Neural progenitor cell (in vitro differentiated cells): ENCODE data around the gene CYFIP2. TPM values are rescaled to one million over a fixed set of nuclear protein-coding genes. Genes with fewer than 3 reads are reported as not detected.
A peak's percentile ranks its signal among the peaks of the same experiment; 100 is the strongest.

Experiments used
- DNase-seq: peaks from one replicate; pipeline ENCODE4 v3.0.0-alpha.2; 2016; ENCODE audit warnings: low spot score
- H2AFZ ChIP-seq: fragments of 200-600 bp; sonication (generic); replicated peaks from 2 replicates; pipeline ENCODE4 v1.6.1; 2016; ENCODE audit warnings: antibody characterized with exemption
- H3F3A ChIP-seq: fragments of 200-600 bp; sonication (generic); 2 replicates; pipeline ENCODE4 v1.6.1; 2016; ENCODE audit warnings: antibody characterized with exemption, low read depth
- H3K27ac ChIP-seq: fragments of 200-600 bp; sonication (generic); 2 replicates; pipeline ENCODE4 v1.5.1; 2016; ENCODE audit warnings: mild to moderate bottlenecking
- H3K27me3 ChIP-seq: fragments of 200-600 bp; sonication (generic); 2 replicates; pipeline ENCODE4 v1.6.1; 2016; ENCODE audit warnings: mild to moderate bottlenecking, moderate library complexity
- H3K36me3 ChIP-seq: fragments of 200-600 bp; sonication (generic); 2 replicates; pipeline ENCODE4 v1.5.1; 2016
- H3K4me1 ChIP-seq: fragments of 200-600 bp; sonication (generic); 2 replicates; pipeline ENCODE4 v1.6.1; 2016; ENCODE audit warnings: mixed run types
- H3K4me2 ChIP-seq: fragments of 200-600 bp; sonication (generic); 2 replicates; pipeline ENCODE4 v1.6.1; 2016
- H3K4me3 ChIP-seq: fragments of 200-600 bp; sonication (generic); 2 replicates; pipeline ENCODE4 v1.5.1; 2016
- H3K79me2 ChIP-seq: fragments of 200-600 bp; sonication (generic); 2 replicates; pipeline ENCODE4 v1.6.1; 2016; ENCODE audit warnings: low read depth
- H3K9ac ChIP-seq: fragments of 200-600 bp; sonication (generic); 2 replicates; pipeline ENCODE4 v1.6.1; 2016
- H3K9me3 ChIP-seq: fragments of 200-600 bp; sonication (generic); 2 replicates; pipeline ENCODE4 v1.5.1; 2016; ENCODE audit warnings: low read depth
- H4K20me1 ChIP-seq: fragments of 200-600 bp; sonication (generic); 2 replicates; pipeline ENCODE4 v1.6.1; 2016; ENCODE audit warnings: low read depth
- H3K27ac Mint-ChIP-seq: 3 replicates; pipeline ENCODE4 v1.8.0; 2021; ENCODE audit warnings: mixed read lengths
- H3K27me3 Mint-ChIP-seq: 2 replicates; pipeline ENCODE4 v1.8.0; 2022; ENCODE audit warnings: low read depth, mild to moderate bottlenecking, inconsistent platforms, moderate library complexity, mixed read lengths; ENCODE audit not compliant: insufficient read depth
- H3K36me3 Mint-ChIP-seq: 3 replicates; pipeline ENCODE4 v1.8.0; 2021; ENCODE audit warnings: mixed read lengths
- H3K4me1 Mint-ChIP-seq: 3 replicates; pipeline ENCODE4 v1.8.0; 2021; ENCODE audit warnings: mixed read lengths
- H3K4me3 Mint-ChIP-seq: 3 replicates; pipeline ENCODE4 v1.8.0; 2021; ENCODE audit warnings: mild to moderate bottlenecking, moderate library complexity, mixed read lengths
- H3K9me3 Mint-ChIP-seq: 3 replicates; pipeline ENCODE4 v1.8.0; 2020; ENCODE audit warnings: mixed read lengths
- EZH2 ChIP-seq: fragments of 200-600 bp; sonication (generic); IDR thresholded peaks from 2 replicates; pipeline ENCODE4 v1.6.1; 2017; ENCODE audit warnings: antibody characterized with exemption, mild to moderate bottlenecking, moderate library complexity
- EZH2phosphoT487 ChIP-seq: fragments of 200-600 bp; sonication (generic); IDR thresholded peaks from 2 replicates; pipeline ENCODE4 v1.6.1; 2017; ENCODE audit warnings: antibody characterized with exemption
- total RNA-seq: library from RNA; depleted of rRNA; stranded (reverse); fragments of >200 nt; gene quantifications from 2 replicates; pipeline ENCODE4 v1.2.3, GENCODE V29; 2015; ENCODE audit warnings: low replicate concordance
- TF ChIP-seq, protein P1 (sequence below): fragments of 200-600 bp; sonication (generic); IDR thresholded peaks from 2 replicates; pipeline ENCODE4 v1.5.1; 2017; ENCODE audit warnings: antibody characterized with exemption, mild to moderate bottlenecking

The CYFIP2 gene
- total RNA-seq: 70.2 and 125 TPM in 2 replicates

DNA sequence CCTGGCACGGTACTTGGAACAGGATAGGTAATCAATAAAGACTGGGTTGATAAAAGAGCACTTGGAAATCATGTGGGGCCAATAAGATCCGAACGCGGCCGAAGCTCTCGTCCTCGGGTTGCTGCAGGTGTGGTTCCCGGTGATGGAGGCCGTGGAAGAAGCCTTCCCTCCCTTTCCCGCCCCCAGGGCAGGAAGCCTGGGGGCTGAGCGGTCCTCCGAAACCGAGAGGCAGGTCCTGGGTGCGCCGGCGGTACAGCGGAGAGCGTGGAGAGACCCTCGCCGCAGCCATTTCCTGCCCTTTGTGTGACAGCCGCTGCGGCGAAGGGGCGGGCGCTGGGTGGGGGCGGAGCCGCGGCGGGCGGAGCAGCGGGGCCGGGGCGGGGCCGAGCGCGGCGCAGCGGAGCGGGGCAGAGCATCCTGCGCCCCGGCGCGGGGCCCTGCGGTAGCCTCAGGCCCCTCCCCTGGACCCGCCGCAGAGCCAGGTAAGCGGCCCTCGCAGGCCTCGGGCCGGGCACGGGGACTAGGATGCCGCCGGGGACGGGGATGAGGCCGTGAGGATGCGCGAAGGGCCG is at the start of gene CYFIP2:
TSS of gene CYFIP2 (plus strand) at position 410 of the 572 bp plus-strand sequence. CDS start 19,239 bp downstream, outside the sequence.
- H3K4me3 Mint-ChIP-seq: peak within 1 kb of the TSS; percentile 95
- peak within 1 kb of the TSS; percentile 42 for H3K9ac ChIP-seq

GRCh38 chr5:157216391-157217142 is 49.4 kb upstream of the CYFIP2 start:
- Histone ChIP-seq H3K9ac (no peak overlapping the region), H3K27me3 (no peaks in the 10 kb centered on the region), H3K4me2 (no peak overlapping the region), H3K36me3 (no peaks in the 10 kb centered on the region), H2AFZ (no peak overlapping the region), H3K9me3 (no peaks in the 10 kb centered on the region), H3F3A (no peaks in the 10 kb centered on the region), H3K4me1 (no peaks in the 10 kb centered on the region), H3K79me2 (no peaks in the 10 kb centered on the region), H4K20me1 (no peaks in the 10 kb centered on the region), H3K4me3 (no peak overlapping the region), H3K27ac (no peak overlapping the region)
- Mint-ChIP-seq H3K36me3 (no peaks in the 10 kb centered on the region), H3K4me1 (peaks cover 8% of the 10 kb centered on the region), H3K4me3 (no peak overlapping the region), H3K9me3 (no peaks in the 10 kb centered on the region), H3K27ac (no peak overlapping the region), H3K27me3 (peaks cover 3% of the 10 kb centered on the region)
- no peak for DNase-seq
- TF ChIP-seq EZH2phosphoT487 (no peak), EZH2 (no peak)
- TF ChIP-seq, protein P1, sequence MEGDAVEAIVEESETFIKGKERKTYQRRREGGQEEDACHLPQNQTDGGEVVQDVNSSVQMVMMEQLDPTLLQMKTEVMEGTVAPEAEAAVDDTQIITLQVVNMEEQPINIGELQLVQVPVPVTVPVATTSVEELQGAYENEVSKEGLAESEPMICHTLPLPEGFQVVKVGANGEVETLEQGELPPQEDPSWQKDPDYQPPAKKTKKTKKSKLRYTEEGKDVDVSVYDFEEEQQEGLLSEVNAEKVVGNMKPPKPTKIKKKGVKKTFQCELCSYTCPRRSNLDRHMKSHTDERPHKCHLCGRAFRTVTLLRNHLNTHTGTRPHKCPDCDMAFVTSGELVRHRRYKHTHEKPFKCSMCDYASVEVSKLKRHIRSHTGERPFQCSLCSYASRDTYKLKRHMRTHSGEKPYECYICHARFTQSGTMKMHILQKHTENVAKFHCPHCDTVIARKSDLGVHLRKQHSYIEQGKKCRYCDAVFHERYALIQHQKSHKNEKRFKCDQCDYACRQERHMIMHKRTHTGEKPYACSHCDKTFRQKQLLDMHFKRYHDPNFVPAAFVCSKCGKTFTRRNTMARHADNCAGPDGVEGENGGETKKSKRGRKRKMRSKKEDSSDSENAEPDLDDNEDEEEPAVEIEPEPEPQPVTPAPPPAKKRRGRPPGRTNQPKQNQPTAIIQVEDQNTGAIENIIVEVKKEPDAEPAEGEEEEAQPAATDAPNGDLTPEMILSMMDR: no peak

More for the DNA sequence above, at the start of gene CYFIP2:
- Mint-ChIP-seq H3K27me3 (no peaks in the 10 kb centered on the region), H3K27ac (peak within 1 kb of the TSS; percentile 92), H3K4me1 (peaks cover 22% of the 10 kb centered on the region), H3K9me3 (no peaks in the 10 kb centered on the region), H3K36me3 (no peaks in the 10 kb centered on the region)
- peak; percentile 90 for DNase-seq
- Histone ChIP-seq H2AFZ (peak within 1 kb of the TSS; percentile 97), H3K27me3 (peaks cover 23% of the 10 kb centered on the region), H3K9me3 (no peaks in the 10 kb centered on the region), H3K4me1 (peaks cover 33% of the 10 kb centered on the region), H3K4me3 (peak within 1 kb of the TSS; percentile 95), H3K36me3 (no peaks in the 10 kb centered on the region), H3K79me2 (peaks cover 43% of the 10 kb centered on the region), H4K20me1 (peaks cover 42% of the 10 kb centered on the region), H3F3A (no peaks in the 10 kb centered on the region), H3K27ac (no peak within 1 kb of the TSS), H3K4me2 (peak within 1 kb of the TSS; percentile 90)
- TF ChIP-seq, protein P1: no peak
- TF ChIP-seq EZH2phosphoT487 (no peak), EZH2 (no peak)

DNA sequence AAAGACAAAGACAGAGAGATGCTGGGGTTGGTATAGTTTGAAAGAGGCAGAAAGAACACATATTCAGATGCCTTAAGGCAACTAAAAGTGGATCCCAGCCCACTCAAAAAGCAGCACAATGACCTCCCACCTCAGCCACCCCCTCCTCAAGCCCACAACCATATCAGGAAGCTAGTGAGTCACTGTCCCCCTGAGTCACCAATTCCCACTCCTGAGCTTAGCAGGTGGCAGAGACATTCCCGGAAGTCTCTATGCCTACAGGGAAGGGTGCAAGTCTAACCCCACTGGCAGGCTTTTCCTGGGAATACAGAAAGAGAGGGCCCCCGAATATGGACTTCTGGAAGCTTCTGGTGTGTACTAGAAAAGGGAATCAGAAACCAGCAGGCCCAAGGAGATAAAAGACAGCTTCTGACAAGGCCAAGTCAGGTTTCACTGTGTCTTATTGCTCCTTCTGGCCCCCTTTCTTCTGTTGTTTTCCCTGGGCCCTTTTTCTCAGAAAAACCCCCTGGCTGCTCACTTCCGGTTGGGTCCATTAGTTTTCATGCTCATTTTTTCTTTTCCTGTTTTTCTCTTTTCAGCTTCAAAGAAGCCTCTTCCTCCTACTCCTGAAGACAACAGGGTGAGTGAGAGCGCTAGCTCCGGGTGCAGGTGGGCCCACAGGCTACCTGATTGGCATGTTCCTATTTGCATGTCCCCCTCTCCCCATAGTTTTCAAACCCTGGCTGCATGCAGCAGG is 48.5 kb upstream of the CYFIP2 start:
- no peak overlapping the region for H3K27ac ChIP-seq

More for the DNA sequence above, 48.5 kb upstream of the CYFIP2 start:
- Histone ChIP-seq H4K20me1 (no peaks in the 10 kb centered on the region), H3K9me3 (no peaks in the 10 kb centered on the region), H3K9ac (no peak overlapping the region), H3K36me3 (no peaks in the 10 kb centered on the region), H3K4me2 (no peak overlapping the region), H2AFZ (no peak overlapping the region), H3F3A (no peaks in the 10 kb centered on the region), H3K79me2 (no peaks in the 10 kb centered on the region), H3K4me1 (no peaks in the 10 kb centered on the region), H3K4me3 (no peak overlapping the region), H3K27me3 (no peaks in the 10 kb centered on the region)
- Mint-ChIP-seq H3K36me3 (no peaks in the 10 kb centered on the region), H3K27ac (no peak overlapping the region), H3K4me1 (peaks cover 8% of the 10 kb centered on the region), H3K27me3 (peaks cover 3% of the 10 kb centered on the region), H3K9me3 (no peaks in the 10 kb centered on the region), H3K4me3 (no peak overlapping the region)
- TF ChIP-seq EZH2 (no peak), EZH2phosphoT487 (no peak)
- TF ChIP-seq, protein P1: no peak
- DNase-seq: no peak
